Stimulated activated CD8-positive, alpha-beta memory T cell treated with anti-CD3 and anti-CD28 coated beads, Interleukin-7, amount 100 ng/mL, for 24 hours (primary cell): ENCODE results near the gene ASAP3.
"Not testable (repeated sequence)": the region's sequence is repeated elsewhere in the genome, so short reads cannot be mapped to it uniquely, and the experiment has no call there.

Experiments used
- DNase-seq: peaks from one replicate; pipeline ENCODE4 v3.0.0-alpha.2; 2020; ENCODE audit warnings: low read depth

Gene ASAP3

DNA sequence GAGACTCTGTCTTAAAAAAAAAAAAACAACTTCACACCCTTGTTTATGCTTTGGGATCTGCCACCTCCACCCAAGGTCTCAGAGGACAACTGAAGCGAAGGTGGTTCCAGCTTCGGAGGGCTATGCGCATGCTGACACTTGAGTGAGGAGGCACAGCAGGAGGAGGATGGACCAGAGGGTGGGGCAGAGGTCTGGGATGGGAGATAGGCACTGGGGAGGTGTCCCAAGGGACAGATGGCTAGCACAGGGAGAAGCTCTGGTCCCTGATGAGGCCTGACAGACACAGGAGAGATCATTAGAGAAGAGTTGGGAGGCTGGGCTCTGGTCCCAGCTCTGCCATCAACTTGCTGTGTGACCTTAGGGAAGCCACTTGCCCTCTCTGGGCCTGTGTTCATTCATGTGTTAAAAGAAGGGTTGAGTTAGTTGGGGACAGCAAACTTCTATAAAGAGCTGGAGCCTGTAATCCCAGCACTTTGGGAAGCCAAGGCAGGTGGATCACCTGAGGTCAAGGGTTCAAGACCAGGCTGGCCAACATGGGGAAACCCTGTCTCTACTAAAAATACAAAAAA lies 30.2 kb upstream of the ASAP3 start:
- no peak for DNase-seq

DNA sequence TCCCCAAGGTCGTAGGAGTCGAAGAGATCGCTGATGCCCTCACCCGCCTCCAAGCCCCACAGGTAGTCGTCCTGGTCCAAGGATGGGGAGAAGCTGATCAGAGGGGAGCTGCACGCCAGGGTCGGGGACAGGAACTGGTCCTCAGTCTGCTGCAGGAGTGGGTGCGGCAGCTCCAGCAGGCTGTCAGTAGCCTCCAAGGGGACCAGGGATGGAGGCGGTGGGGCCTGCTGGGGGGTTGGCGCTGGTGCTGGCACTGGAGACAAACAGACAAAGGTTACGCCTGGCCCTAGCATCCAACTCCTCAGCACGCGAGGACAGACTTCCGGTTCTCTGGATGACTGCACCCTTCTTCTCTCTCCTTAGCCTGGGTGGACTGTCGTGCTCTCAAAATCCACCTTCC lies 25.9 kb upstream of the ASAP3 start:
- DNase-seq = no peak

DNA sequence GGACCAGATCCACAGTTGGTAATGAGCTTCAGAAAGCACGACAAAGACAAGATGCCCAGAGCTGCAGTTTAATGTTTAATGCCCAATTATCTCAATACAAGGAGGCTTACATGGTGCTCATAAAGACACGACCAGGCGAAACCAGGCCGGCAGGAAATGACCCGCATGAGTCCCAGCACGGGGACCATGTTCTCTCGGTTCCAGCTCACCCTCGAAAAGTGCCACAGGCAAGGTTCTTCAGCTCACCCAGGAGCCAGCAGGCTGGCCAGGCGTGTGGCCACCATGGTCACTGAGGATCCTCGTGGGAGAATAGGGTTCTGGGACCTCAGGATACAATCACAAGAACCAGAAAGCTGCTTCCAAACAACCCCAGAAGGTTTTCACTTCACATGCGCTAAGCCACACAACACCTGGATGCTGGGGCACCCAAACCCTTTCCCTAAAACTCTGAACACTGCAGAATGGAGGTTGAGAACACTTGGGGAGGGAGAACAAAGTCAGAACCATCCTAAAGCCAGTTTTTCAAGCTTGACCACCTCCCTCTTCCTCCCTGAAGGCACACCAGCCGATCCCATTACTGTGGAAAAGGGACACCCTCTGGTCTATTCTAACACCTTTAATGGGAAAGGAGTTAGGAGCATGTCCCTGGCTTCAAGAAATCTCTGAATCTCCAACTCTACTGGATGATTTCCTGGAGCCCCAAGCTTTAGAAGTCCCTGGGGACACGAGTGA lies 22.6 kb upstream of the ASAP3 start:
- no peak for DNase-seq

DNA sequence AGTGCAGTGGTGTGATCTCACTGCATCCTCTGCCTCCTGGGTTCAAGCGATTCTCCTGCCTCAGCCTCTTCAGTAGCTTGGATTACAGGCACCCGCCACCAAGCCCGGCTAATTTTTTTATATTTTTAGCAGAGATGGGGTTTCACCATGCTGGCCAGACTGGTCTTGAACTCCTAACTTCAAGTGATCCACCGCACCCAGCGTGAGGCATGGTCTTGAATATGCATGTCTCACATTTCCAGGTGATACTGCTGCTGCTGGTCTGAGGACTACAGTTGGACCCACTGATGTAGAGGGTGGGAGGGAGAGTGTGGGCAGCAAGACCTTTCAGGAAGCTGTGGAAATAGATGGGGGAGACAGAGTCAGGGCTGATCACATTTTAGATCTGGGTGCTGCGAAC lies 21.9 kb upstream of the ASAP3 start:
- DNase-seq = no peak

DNA sequence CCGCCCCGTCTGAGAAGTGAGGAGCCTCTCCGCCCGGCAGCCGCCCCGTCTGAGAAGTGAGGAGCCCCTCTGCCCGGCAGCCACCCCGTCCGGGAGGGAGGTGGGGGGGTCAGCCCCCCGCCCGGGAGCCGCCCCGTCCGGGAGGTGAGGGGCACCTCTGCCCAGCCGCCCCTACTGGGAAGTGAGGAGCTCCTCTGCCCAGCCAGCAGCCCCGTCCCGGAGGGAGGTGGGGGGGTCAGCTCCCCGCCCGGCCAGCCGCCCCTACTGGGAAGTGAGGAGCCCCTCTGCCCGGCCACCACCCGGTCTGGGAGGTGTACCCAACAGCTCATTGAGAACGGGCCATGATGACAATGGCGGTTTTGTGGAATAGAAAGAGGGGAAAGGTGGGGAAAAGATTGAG lies 20.2 kb upstream of the ASAP3 start:
- DNase-seq = not testable (repeated sequence)

DNA sequence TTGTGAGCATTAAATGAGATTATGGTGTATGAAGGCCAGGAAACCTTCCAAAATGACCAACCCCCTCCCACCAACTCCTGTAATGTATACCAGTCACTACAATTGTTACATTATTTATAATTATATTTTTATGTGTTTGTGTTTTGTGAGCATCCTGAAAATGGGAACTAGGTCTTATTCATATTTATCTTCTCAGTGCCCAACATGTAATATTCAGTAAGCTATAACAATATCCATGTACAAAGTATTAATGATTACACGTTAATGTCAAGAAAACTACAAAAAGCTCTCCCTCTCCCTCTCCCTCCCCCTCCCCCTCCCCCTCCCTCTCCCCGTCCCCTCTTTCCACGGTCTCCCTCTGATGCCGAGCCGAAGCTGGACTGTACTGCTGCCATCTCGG lies 19.0 kb upstream of the ASAP3 start:
- DNase-seq = no peak

DNA sequence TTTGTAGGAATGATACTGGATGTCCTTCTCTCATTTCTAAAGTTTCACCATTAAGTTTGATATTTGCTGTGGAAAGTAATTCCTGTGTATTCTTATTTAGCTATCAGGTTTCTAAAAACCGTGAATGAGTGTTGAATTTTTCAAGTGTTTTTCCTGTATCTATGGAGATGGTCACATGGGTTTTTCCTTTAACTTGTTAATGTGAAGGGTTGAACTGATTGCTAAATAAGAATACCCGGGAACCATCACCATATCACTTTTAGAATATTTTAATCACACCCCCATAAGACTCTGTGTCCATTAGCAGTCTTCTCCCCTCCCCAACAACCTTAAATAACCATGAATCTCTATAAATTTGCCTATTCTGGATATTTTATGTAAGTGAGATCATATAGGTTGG lies 16.5 kb upstream of the ASAP3 start:
- DNase-seq = no peak

DNA sequence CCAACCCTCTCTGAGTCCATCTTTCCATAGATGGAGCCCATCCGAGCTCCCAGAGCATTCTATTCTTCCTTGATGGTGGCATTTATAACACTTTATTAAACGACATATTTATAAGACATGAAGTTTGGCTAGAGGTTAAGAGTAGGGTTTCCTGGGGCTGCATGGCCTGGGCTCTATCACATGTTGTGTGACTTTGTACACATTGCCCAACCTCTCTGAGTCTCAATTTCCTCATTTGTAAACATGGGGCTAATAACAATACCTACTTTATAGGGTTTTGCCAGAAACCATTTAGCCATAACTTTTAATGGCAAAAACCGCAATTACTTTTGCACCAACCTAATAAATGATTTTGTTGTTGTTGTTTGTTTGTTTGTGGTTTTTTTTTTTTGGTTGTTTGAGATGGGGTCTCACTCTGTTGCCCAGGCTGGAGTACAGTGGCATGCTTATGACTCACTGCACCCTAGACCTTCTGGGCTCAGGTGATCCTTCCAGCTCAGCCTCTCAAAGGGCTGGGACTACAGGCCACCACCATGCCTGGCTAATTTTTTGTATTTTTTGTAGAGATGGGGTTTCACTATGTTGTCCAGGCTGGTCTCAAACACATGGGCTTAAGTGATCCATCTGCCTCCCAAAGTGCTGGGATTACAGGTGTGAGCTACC lies 13.9 kb upstream of the ASAP3 start:
- no peak for DNase-seq

DNA sequence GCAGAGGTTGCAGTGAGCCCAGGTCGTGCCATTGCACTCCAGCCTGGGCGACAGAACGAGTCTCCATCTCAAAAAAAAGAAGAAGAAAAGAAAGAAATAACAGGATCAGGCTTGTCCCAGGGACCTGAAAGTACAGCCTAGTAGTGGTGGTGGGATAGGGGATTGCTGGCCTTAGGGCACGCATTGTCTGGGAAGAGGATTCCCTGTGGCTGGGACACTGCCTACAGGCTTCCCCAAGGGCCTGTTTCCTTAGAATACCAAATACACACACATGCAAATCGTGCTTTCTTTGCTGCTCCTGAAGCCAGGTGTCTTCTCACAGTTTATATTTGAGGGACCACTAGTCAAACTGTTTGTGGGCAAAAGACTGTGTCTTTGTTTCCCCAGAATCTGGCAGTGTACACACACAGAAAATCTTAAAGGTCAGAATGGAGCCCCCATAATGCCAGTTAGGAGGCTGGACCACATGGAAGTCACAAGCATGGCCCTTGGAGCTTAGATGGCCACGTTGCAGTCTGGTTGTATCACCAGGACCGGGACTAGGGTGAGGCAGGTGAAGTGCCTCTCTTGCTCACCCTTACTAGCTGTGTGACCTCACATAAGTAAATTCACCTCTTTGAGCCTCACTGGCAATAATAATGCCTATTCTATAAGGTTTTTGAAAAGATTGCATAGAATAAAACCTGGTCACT lies 12.7 kb upstream of the ASAP3 start:
- DNase-seq = no peak

DNA sequence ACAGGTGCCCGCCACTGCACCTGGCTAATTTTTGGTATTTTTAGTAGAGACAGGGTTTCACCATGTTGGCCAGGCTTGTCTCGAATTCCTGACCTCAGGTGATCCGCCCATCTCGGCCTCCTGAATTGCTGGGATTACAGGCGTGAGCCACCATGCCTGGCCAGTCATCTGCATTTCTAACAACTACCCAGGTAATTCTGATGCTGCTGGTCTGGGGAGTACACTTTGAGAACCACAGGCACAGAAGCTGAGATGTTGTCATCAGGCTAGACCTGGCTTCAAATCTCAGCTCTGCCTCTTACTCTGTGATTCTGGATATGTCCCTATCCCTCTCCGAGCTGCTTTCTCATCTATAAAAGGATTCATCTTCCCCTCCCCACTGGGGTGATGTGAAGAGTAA lies 10.9 kb upstream of the ASAP3 start:
- not testable (repeated sequence) for DNase-seq

DNA sequence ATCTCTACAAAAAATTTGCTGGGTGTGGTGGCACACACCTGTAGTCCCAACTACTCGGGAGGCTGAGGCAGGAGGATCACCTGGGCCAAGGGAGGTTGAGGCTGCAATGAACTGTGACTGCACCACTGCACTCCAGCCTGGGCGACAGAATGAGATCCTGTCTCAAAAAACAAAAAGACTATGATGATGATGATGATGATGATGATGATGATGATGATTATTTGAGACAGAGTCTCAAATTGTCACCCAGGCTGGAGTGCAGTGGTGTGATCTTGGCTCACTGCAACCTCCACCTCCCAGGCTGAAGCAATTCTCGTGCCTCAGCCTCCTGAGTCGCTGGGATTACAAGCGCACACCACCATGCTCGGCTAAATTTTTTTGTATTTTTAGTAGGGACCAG lies 8.8 kb upstream of the ASAP3 start:
- not testable (repeated sequence) for DNase-seq

DNA sequence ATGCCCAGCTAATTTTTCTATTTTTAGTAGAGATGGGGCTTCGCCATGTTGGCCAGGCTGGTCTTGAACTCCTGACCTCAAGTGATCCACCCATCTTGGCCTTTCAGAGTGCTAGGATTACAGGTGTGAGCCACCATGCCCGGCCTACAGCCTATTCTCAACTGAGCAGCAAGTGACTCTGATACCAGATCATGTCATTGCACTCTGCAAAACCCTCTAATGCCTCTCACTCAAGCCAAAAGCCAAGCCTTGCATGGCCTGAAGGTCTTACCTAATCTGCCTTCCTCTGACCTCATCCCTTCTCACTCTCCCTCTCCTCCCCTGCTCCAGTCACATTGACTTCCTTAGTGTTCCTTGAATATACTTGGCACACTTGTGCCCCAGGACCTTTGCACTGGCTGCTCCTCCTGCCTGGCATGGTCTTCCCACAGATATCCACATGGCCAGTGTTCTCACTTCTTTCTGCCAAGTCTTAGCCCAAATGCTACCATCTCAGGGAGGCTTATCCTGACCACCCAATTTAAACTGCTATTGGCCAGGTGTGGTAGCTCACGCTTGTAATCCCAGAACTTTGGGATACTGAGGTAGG lies 8.2 kb upstream of the ASAP3 start:
- no peak for DNase-seq

DNA sequence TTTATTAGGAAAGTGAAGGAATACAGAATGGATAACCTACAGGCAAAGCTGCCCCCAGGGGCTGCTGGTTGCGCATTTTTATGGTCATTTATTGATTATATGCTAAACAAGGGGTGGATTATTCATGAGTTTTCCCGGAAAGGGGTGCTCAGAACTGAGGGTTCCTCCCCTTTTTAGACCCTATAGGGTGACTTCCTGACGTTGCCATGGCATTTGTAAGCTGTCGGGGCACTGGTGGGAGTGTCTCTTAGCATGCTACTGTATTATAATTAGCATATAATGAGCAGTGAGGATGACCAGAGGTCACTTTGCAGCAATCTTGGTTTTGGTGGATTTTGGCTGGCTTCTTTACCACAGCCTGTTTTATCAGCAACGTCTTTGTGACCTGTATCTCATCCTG lies 5.9 kb upstream of the ASAP3 start:
- no peak for DNase-seq

DNA sequence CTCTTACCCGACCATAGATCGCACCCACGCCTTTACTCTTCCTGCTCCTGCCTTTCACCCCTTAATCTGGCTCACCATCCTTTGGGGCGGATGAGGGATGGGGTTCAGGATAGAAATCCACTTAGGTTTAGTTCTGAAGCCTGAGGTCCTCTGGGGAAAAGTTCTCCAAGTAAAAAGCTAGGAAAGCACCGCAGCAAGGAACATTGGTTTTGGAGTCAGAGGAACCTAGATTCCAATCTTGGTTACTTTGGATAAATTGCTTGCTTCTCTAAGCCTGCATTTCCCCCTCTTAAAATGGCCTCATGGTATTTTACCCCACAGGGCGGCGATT lies 988 bp upstream of the ASAP3 start:
- DNase-seq = no peak

DNA sequence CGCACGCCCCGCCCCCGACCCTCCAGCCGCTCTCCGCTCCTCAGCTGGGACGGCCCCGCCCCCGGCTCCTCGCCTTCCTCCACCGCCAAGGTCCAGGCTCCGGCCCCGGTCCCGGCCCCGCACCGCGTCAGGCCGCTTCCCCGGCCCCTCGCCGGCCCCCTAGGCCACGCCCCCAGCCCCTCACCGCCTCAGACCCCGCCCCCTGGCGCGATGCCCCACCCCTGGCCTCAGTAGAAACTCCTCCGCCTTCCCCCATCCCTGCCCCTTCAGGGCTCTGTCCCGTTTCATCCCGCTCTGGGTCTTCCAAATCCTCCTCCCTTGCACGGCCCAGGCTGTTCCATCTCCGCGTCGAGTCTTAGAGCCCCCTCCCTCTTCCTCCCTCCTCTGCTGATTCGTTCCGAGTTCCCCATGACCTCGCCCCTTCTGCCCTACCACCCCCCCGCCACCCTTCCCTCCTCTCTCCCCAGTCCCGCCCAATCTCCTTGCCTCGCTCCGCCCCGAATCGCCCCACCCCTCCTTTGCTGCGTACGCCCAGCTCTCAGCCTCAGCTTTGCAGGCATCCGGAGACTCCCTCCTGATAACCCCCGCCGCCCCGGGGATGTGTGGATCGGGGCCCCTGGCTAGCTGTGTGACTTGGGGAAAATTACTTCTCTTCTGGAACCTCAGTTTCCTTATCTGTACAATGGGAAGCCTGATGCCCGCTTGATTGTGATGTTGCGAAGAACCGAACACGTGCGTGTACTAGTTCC lies 448 bp upstream of the ASAP3 start:
- peak; percentile 85 for DNase-seq

DNA sequence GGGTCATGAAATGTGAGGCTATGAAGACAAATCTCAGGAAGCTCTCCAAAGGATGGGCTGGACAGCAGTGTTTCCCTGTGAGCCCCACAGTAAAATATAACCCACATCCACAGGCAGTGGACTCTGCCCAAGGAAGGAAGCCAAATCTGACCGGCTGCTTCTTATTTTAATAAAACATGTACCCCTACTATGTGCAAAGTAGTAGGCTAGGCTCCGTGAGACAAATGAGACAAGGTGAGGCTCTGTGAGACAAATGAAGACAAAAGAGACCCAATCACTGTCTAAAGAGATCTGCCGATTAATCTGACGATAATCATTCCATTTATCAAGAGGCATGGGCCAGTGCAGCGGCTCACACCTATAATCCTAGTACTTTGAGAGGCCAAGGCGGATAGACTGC lies 2.1 kb downstream of the ASAP3 start:
- DNase-seq = no peak

DNA sequence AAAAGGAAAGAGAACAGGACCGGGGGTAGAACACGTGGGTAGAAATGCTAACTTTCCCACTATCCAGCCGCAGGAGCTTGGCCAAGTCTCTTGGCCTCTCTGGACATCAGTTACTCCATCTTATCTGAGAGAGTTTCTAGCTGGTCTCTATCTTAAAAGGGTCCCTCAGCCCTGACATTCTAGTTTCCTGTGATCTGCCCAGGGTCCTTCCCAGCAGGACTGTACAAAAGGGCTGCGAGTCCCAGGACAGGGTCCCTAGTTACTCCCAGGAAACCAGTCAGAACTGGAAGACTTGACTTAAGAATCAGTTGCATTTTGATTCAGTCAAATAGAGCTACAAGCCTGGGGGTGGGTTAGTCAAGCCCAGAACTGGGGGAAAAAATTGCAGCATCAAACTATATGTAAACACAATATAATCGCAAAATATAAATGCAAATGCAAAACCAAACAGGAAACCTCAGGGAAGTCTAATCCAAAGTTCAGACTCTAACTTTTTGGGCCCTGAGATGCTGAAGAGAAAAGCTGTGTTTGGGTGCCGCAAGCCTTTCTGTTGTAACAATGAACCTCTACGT lies 2.9 kb downstream of the ASAP3 start:
- DNase-seq = no peak

DNA sequence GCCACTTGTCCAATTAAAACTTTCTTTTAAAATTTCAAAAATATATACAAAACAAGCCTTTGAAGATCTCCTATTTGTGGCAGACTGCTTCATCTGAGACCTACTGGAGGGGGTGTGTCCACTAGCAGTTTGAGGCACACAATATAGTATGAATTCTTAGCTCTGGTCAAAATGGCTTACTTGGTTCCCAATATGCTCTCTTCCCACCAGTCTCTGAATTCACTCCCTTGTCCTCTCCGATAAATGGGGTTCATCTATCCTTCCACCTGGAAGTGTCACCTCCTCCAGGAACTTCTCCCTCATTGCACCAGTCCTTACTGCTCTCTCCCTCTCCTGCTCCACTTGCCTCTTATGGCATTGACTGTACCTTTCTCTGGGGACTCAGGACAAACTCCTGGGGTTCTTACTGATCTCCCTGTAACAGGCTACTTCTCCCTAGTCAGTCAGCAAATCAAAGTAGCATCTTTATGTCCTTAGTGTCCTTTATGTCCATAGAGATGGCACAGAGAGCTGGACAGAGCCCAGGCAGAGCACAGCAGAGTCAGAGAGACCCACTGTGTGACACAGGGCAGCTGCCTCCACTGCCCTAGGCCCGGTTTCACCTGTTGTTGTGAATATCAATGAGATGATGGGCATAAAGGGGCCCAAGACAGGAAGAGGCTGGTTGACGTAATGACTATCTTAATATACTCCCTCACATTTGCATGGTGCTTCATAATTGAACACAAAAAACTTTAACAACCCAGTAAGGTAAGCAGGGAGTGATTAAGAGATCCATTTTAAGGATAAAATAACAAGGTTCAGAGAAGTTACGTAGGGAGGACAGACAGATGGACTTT lies 3.6 kb downstream of the ASAP3 start:
- no peak for DNase-seq

DNA sequence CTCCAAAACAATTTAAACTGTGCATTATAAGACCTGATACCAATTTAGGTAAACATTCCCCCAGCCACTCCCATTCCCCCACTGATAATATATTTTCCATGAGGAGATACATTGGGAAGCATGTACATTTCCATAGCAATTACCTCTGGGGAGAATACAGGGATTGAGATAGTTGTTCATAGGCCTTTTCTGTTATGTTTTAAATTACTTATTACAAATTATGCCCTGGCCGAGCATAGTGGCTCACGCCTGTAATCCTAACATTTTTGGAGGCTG lies 4.4 kb downstream of the ASAP3 start:
- DNase-seq = no peak

DNA sequence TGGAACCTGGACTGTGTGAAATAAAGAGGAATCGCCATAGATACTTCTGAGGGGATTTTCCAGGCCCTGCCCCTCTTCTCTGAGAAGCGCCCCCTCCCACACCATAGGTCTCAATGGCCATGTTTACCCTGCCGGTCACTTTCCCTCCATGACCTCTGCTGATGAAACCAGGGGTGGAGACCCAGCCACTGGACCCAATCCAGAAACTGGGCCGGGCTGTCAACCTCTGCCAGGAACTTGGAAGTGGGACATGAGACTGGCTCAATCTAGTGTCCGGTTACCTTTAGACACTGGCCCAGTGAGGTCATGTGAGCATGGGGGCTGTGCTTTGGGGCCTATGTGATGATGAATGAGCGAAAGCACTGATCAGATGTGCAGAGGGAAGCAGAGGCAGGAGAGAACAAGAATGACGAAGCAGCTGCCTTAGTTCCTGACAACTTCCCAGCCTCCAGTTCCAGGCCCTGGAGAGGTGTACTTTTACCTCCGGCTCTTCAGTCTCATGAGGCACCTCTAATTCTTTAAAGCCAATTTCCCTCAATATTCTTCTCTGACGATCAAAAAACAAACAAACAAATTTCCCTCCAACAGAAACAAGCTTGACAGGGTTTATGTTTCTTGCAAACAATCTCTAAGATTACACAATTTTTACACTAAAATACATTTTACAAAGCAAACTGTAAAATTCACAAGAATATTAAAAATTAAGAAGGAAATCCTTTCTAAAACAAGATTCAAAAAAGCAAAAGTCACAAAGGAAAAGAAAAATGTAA lies 4.9 kb downstream of the ASAP3 start:
- DNase-seq = no peak
